Left lung (tissue), 10 donors: ENCODE data around the gene PRICKLE1. TPM values are rescaled to one million over a fixed set of nuclear protein-coding genes. Genes with fewer than 3 reads are reported as not detected.

Experiments used
- ATAC-seq: fragments of 200-7000 bp; cut with Tn5 transposase; one replicate; pipeline ENCODE4 v1.9.1; 2020; ENCODE audit warnings: moderate library complexity
- DNase-seq, 4 donors: peaks; one replicate each; pipeline ENCODE4 v3.0.0-alpha.2; 2013 to 2020
- H3K27ac ChIP-seq, 2 donors: fragments of 200-600 bp; sonication (generic) in 1 of 2; one replicate each; pipeline versions ENCODE4 v1.5.0 to v1.8.0; 2020 to 2021
- H3K27me3 ChIP-seq, 2 donors: fragments of 200-600 bp; sonication (generic) in 1 of 2; one replicate each; pipeline versions ENCODE4 v1.5.0 to v1.8.0; 2020 to 2021
- H3K36me3 ChIP-seq, 2 donors: fragments of 200-600 bp; sonication (generic) in 1 of 2; one replicate each; pipeline versions ENCODE4 v1.5.0 to v1.8.0; 2020 to 2021
- H3K4me1 ChIP-seq, 2 donors: fragments of 200-600 bp; one replicate each; pipeline ENCODE4 v1.8.0; 2021
- H3K4me3 ChIP-seq, 2 donors: fragments of 200-600 bp; sonication (generic) in 1 of 2; one replicate each; pipeline versions ENCODE4 v1.5.0 to v1.8.0; 2020 to 2021; ENCODE audit warnings: mild to moderate bottlenecking in 1 of 2
- H3K9me3 ChIP-seq, 2 donors: fragments of 200-600 bp; sonication (generic) in 1 of 2; one replicate each; pipeline versions ENCODE4 v1.5.0 to v1.8.0; 2020 to 2021
- intact Hi-C, 2 donors: fragments of 100-400 bp; cut with DNase I; formaldehyde crosslinking; loops; one replicate each; pipeline versions ENCODE4 v1.11.2 to v1.14.2; 2022
- polyA plus RNA-seq, 6 donors: library from polyadenylated mRNA; unstranded; fragments of 120-200 nt; gene quantifications; one replicate each; pipeline ENCODE4 v1.2.1, GENCODE V29; 2013; ENCODE audit not compliant: insufficient read length in 6 of 6
- total RNA-seq, 2 donors: library from RNA; stranded (reverse); fragmentation: NEBNext Ultra II Directional; extraction: Animal tissue kit (Norgen Biotek cat#: 25700); gene quantifications; one replicate each; pipeline ENCODE4 v1.2.1, GENCODE V29; 2021
- TF ChIP-seq, protein P1 (sequence below), 2 donors: fragments of 200-600 bp; sonication (generic) in 1 of 2; IDR thresholded peaks; one replicate each; pipeline versions ENCODE4 v1.5.0 to v1.8.0; 2021; ENCODE audit warnings: antibody characterized with exemption in 2 of 2
- donor health status: DM: no; HTN: yes; CAD: no.
- donor health status: DM: no; HTN: no; CAD: no.

Gene PRICKLE1
- total and polyA plus RNA-seq, 8 donors, result 17.4 to 62.8 (median 49.1) TPM

DNA sequence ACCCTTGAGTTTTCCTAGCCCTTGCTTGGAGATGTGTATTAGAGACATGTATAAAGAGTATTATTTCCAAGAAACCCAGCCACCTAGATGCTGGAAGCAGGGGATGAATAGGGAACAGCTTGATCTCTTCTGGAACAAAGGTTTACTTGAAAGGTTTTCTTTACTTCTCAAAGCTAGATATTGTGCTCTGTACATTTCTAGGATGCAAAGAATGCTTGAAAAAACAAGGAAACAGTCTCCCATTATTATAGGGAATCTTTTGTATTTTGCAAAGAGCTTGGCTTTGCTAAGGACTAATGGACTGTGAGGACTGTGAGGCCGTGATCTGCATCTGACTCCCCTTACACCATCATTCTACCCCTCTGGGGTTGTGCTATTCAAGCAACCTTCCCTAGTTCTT lies 77.9 kb downstream of the PRICKLE1 start:
- ATAC-seq (no peak), DNase-seq (no peak)
- Histone ChIP-seq H3K4me1 (no peaks in the 10 kb centered on the region), H3K36me3 (no peaks in the 10 kb centered on the region), H3K27ac (no peak overlapping the region), H3K27me3 (no peaks in the 10 kb centered on the region), H3K9me3 (no peaks in the 10 kb centered on the region), H3K4me3 (no peak overlapping the region)
- TF ChIP-seq, protein P1, sequence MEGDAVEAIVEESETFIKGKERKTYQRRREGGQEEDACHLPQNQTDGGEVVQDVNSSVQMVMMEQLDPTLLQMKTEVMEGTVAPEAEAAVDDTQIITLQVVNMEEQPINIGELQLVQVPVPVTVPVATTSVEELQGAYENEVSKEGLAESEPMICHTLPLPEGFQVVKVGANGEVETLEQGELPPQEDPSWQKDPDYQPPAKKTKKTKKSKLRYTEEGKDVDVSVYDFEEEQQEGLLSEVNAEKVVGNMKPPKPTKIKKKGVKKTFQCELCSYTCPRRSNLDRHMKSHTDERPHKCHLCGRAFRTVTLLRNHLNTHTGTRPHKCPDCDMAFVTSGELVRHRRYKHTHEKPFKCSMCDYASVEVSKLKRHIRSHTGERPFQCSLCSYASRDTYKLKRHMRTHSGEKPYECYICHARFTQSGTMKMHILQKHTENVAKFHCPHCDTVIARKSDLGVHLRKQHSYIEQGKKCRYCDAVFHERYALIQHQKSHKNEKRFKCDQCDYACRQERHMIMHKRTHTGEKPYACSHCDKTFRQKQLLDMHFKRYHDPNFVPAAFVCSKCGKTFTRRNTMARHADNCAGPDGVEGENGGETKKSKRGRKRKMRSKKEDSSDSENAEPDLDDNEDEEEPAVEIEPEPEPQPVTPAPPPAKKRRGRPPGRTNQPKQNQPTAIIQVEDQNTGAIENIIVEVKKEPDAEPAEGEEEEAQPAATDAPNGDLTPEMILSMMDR (IDR thresholded peaks at IDR 0.05), result no peak
- intact Hi-C loops, result no loop called here

DNA sequence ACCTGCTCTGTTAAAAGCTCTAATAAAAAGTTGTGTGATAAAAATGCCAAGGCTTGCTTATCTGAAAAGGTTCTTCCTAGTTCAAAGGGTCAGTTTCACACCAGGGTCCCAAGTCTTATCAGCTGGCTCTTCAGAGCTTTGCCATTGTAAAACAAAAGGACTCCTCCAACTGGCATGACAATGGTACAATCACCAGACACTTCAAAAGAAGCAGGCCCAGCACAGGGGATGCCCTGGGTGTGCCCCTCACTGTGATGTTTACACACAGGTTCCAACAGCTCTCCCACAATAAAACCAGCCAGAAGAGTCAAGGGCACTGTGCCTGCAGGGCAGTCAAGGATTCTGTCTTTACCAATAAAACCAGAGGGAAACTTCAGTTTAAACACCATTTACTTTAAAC lies 78.7 kb downstream of the PRICKLE1 start:
- Histone ChIP-seq H3K27me3 (no peaks in the 10 kb centered on the region), H3K4me3 (no peak overlapping the region), H3K27ac (no peak overlapping the region), H3K4me1 (no peaks in the 10 kb centered on the region), H3K9me3 (no peaks in the 10 kb centered on the region), H3K36me3 (no peaks in the 10 kb centered on the region)
- intact Hi-C loops, result no loop called here
- no peak for DNase-seq
- TF ChIP-seq, protein P1 (IDR thresholded peaks at IDR 0.05), result no peak
- no peak for ATAC-seq

DNA sequence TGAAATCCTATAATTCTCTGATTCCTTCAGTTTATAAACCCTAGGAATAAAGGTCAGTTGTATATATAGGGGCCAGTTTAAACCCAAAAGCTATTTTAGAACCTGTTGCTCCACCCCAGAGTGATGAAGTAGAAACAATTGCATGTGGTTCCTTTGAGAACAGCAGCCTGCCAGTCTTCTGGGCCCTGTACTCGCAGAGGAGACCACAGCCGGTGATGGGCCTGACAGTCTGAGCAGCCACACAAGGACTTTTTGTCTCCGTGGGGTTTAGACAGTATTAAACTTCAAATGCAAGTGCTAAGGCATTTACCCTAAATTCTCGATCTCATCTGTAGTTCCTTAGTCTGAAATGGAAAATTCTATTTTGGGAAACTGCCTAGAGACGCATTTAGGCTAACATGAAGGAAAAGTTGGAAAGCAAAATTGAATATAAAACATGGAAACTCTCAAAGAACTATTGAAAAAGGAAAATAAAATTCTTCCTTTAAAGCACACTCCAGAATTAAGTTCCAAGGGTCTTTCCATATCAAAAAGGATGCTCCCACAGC lies 80.6 kb downstream of the PRICKLE1 start:
- DNase-seq (no peak), ATAC-seq (no peak)
- Histone ChIP-seq H3K27ac (no peak overlapping the region), H3K27me3 (no peaks in the 10 kb centered on the region), H3K36me3 (no peaks in the 10 kb centered on the region), H3K4me1 (no peaks in the 10 kb centered on the region), H3K4me3 (no peak overlapping the region), H3K9me3 (no peaks in the 10 kb centered on the region)
- intact Hi-C loops, result no loop called here
- TF ChIP-seq, protein P1 (IDR thresholded peaks at IDR 0.05), result no peak

DNA sequence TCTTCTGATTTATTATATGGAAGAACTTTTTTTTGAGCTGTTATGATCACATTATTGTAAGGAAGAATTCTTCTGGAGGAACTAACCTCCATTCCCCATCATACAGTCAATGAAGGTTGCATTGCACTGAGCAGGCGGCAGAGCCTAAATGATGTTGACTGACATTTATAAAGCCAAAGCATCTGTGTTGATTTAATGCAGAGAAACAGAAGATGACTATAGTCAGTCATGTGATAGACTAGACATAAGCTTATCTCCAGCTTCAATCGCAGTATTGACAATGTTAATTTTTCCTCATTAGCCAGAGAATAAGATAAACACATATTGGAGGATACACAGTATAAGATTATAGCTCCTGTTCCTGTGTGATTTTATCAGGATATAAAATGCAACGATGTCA lies 82.0 kb downstream of the PRICKLE1 start:
- Histone ChIP-seq H3K27me3 (no peaks in the 10 kb centered on the region), H3K27ac (no peak overlapping the region), H3K36me3 (no peaks in the 10 kb centered on the region), H3K4me1 (no peaks in the 10 kb centered on the region), H3K4me3 (no peak overlapping the region), H3K9me3 (no peaks in the 10 kb centered on the region)
- ATAC-seq (no peak), DNase-seq (no peak)
- TF ChIP-seq, protein P1 (IDR thresholded peaks at IDR 0.05), result no peak
- intact Hi-C loops, result no loop called here

DNA sequence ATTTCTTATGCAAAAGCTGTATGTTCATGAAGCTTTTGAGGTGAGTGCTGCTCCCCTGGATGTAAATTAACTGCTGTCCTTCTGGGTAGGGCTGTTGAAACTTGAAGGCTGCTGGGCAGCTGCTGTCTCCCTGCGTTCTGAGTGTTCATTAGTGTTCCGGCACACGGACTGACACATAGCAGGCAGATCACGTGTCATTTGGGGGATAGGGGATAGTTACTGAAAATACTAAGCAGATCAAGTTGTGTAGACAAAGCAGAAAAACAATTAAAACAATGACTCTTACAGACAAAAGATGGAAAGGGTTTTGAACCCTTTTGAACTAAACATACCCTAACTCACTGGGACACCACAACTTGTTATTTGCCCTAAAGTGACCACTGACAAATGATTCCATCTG lies 82.5 kb downstream of the PRICKLE1 start:
- Histone ChIP-seq H3K27me3 (no peaks in the 10 kb centered on the region), H3K36me3 (no peaks in the 10 kb centered on the region), H3K4me1 (no peaks in the 10 kb centered on the region), H3K4me3 (no peak overlapping the region), H3K27ac (no peak overlapping the region), H3K9me3 (no peaks in the 10 kb centered on the region)
- no peak for ATAC-seq
- DNase-seq, result no peak
- TF ChIP-seq, protein P1 (IDR thresholded peaks at IDR 0.05), result no peak
- intact Hi-C loops, result no loop called here
